Osteocyte (in vitro differentiated cells): ENCODE measurements around the gene PPP3R1. TPM values are rescaled to one million over a fixed set of nuclear protein-coding genes. Genes with fewer than 3 reads are reported as not detected.

Experiments
- DNase-seq: peaks from one replicate; pipeline ENCODE4 v3.0.0; 2021; ENCODE audit warnings: mixed read lengths; ENCODE audit not compliant: unreplicated experiment; ENCODE audit errors: extremely low spot score
- H3K27ac Mint-ChIP-seq: one replicate; pipeline ENCODE4 v1.8.0; 2021; ENCODE audit warnings: mild to moderate bottlenecking, mixed read lengths; ENCODE audit not compliant: unreplicated experiment
- H3K27me3 Mint-ChIP-seq: one replicate; pipeline ENCODE4 v1.8.0; 2021; ENCODE audit warnings: mixed read lengths; ENCODE audit not compliant: unreplicated experiment
- H3K36me3 Mint-ChIP-seq: one replicate; pipeline ENCODE4 v1.8.0; 2021; ENCODE audit warnings: mixed read lengths; ENCODE audit not compliant: unreplicated experiment
- H3K4me1 Mint-ChIP-seq: one replicate; pipeline ENCODE4 v1.8.0; 2021; ENCODE audit warnings: mixed read lengths; ENCODE audit not compliant: unreplicated experiment
- H3K4me3 Mint-ChIP-seq: one replicate; pipeline ENCODE4 v1.8.0; 2021; ENCODE audit warnings: mild to moderate bottlenecking, moderate library complexity, mixed read lengths; ENCODE audit not compliant: unreplicated experiment
- H3K9me3 Mint-ChIP-seq: one replicate; pipeline ENCODE4 v1.8.0; 2021; ENCODE audit warnings: mixed read lengths; ENCODE audit not compliant: unreplicated experiment
- total RNA-seq: library from RNA; stranded (reverse); gene quantifications from 2 replicates; pipeline ENCODE4 v1.2.1, GENCODE V29; 2021
- TF ChIP-seq, protein P1 (sequence below): fragments of 200-600 bp; sonication (generic); IDR thresholded peaks from 2 replicates; pipeline ENCODE4 v1.5.0; 2021; ENCODE audit warnings: antibody characterized with exemption, mild to moderate bottlenecking, moderate library complexity

Gene PPP3R1
- total RNA-seq, 1 donor from 2014 or later = 68.4 TPM

- Mint-ChIP-seq H3K4me1 (peaks cover 49% of the 10 kb centered on the region), H3K27ac (peak overlapping the region; percentile 8)
Measured at GRCh38 chr2:68190991-68191731, 61.2 kb downstream of the PPP3R1 start.

DNA sequence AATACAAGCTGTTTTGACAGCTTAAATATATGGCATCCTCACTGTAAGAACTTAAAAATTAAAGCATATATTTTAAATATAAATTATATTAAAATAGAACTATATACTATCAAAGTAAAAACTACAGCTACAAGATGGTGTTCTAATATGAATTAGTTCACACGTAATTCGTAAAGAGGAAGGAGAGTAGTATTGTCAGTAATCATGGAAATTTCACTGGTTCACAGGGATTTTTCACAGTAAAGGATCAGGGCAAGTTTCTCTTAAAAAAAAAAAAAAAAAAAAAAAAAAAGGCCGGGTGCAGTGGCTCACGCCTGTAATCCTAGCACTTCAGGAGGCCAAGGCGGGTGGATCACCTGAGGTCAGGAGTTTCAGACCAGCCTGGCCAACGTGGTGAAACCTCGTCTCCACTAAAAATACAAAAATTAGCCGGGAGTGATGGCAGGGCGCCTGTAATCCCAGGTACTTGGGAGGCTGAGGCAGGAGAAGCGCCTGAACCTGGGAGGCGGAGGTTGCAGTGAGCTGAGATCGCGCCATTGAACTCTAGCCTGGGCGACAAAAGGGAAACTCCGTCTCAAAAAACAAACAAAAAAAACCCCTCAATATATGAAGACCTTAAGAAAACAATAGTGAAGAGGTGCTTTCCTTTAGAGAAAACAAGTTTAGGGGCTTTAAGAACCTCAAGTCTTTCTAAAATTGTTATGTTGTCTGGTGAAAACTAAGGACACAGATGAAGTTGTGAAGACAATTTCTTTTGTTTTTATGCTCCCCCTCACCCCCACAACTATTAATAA is 62.1 kb downstream of the PPP3R1 start:
- H3K4me3 Mint-ChIP-seq = no peak overlapping the region
- no peaks in the 10 kb centered on the region for H3K27me3 Mint-ChIP-seq
- peaks cover 41% of the 10 kb centered on the region for H3K4me1 Mint-ChIP-seq
- TF ChIP-seq, protein P1, sequence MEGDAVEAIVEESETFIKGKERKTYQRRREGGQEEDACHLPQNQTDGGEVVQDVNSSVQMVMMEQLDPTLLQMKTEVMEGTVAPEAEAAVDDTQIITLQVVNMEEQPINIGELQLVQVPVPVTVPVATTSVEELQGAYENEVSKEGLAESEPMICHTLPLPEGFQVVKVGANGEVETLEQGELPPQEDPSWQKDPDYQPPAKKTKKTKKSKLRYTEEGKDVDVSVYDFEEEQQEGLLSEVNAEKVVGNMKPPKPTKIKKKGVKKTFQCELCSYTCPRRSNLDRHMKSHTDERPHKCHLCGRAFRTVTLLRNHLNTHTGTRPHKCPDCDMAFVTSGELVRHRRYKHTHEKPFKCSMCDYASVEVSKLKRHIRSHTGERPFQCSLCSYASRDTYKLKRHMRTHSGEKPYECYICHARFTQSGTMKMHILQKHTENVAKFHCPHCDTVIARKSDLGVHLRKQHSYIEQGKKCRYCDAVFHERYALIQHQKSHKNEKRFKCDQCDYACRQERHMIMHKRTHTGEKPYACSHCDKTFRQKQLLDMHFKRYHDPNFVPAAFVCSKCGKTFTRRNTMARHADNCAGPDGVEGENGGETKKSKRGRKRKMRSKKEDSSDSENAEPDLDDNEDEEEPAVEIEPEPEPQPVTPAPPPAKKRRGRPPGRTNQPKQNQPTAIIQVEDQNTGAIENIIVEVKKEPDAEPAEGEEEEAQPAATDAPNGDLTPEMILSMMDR = no peak
- no peaks in the 10 kb centered on the region for H3K9me3 Mint-ChIP-seq
- no peak for DNase-seq
- peaks cover 14% of the 10 kb centered on the region for H3K36me3 Mint-ChIP-seq
- peak overlapping the region; percentile 50 for H3K27ac Mint-ChIP-seq

More at GRCh38 chr2:68190991-68191731, 61.2 kb downstream of the PPP3R1 start:
- TF ChIP-seq, protein P1 = no peak
- no peak overlapping the region for H3K4me3 Mint-ChIP-seq
- H3K9me3 Mint-ChIP-seq = no peaks in the 10 kb centered on the region
- peaks cover 7% of the 10 kb centered on the region for H3K36me3 Mint-ChIP-seq
- DNase-seq = no peak
- H3K27me3 Mint-ChIP-seq = no peaks in the 10 kb centered on the region

DNA sequence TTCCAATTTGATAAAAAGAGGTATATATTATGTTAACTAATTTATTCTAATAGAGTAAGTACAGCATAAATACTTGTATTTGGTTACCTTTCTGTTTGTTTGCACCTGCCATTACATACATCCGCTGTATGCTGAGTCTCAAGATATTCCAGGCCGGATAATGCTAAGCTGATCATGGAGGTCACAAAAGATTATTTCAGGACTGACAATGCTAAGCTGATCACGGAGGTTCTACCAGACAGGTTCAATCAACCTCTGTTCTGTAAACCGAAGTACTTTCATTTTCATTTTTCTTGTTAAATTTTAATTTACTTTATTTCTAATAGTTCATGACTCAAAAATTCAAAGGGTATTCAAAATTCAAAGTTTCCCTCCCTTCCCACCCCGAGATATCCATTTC is 63.5 kb downstream of the PPP3R1 start:
- no peak for DNase-seq
- TF ChIP-seq, protein P1 = no peak
- Mint-ChIP-seq H3K9me3 (no peaks in the 10 kb centered on the region), H3K27me3 (no peaks in the 10 kb centered on the region), H3K4me1 (peaks cover 28% of the 10 kb centered on the region), H3K4me3 (no peak overlapping the region), H3K36me3 (peaks cover 16% of the 10 kb centered on the region), H3K27ac (no peak overlapping the region)

DNA sequence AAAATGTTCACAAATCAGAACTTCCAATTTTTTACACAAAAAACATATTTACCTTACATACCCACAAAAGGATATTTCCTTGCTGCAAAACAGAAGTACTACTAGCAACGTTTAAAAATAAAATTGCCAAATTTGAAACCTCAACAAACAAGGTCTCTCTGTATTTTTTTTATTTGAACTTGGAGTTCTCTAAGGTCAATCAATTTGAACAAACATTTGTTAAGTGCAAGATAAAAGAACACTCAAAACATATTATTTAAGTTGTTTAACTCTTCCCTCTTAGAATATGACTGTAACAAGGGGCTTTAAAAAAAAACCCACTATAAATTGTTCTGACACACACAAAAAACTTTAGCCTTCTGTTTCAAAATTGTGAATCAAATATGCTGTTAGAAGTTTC is 65.0 kb downstream of the PPP3R1 start:
- Mint-ChIP-seq H3K9me3 (no peaks in the 10 kb centered on the region), H3K4me3 (no peak overlapping the region), H3K4me1 (peaks cover 16% of the 10 kb centered on the region), H3K27me3 (no peaks in the 10 kb centered on the region), H3K36me3 (peaks cover 27% of the 10 kb centered on the region), H3K27ac (no peak overlapping the region)
- DNase-seq = no peak
- TF ChIP-seq, protein P1 = no peak

DNA sequence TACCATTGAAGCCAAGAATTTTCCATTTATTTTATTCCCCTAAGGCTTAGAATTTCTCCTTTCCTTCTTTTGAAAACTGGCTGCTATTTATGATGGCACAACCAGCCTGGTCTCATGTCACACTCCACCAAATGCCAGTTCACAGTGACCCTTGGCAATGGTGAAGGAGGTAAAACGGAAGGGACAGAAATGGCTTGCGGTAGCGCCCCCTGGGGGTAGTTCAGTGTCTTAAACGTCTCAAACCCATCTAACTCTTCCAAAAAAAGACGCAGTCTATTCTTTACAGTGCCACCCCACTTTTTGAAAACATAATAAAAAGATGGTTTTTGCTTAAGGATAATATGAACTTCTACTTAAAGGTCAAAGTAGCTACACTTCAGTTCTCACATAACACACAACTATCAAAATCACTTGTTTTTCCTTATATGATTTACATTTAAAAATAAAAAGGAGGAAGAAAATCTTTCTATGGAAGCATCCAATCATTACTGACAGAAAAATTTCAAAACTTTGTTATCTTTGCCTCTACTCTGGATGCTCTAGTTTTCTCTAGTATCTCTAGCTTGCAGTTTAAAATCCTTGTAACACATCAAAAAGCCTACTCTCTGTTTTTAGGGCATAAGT is 66.7 kb downstream of the PPP3R1 start:
- no peak for DNase-seq
- TF ChIP-seq, protein P1 = peak; percentile 64
- Mint-ChIP-seq H3K36me3 (peaks cover 36% of the 10 kb centered on the region), H3K4me1 (peaks cover 12% of the 10 kb centered on the region), H3K27ac (no peak overlapping the region), H3K27me3 (no peaks in the 10 kb centered on the region), H3K9me3 (no peaks in the 10 kb centered on the region), H3K4me3 (no peak overlapping the region)
